GM12878 (cell line): ENCODE measurements around the gene OCIAD2. TPM values are rescaled to one million over a fixed set of nuclear protein-coding genes. Genes with fewer than 3 reads are reported as not detected.

Experiments used
- ATAC-seq: fragments of 200-7000 bp; cut with Tn5 transposase; 3 replicates; pipeline ENCODE4 v1.9.1; 2020; ENCODE audit warnings: mild to moderate bottlenecking, moderate library complexity
- BruUV-seq: library from RNA; stranded (reverse); fragments of 400-500 nt; replicated peaks from 2 replicates; lab custom pipeline; 2021; lab: Mats Ljungman, UMichigan
- CTCF ChIA-PET: fragments of 300-600 bp; sonication (Branson Sonifier 250); formaldehyde crosslinking; extraction: SDS; loops from one replicate; lab custom pipeline; 2021; ENCODE audit warnings: inconsistent platforms; lab: Yijun Ruan, JAX
- POLR2A ChIA-PET: fragments of 350-600 bp; formaldehyde crosslinking; extraction: SDS; loops from one replicate; lab custom pipeline; 2021; ENCODE audit warnings: inconsistent platforms; lab: Charles Lee
- RAD21 ChIA-PET: fragments of 300-600 bp; sonication (Branson Sonifier 250); formaldehyde crosslinking; loops from one replicate; lab custom pipeline; 2023; ENCODE audit warnings: antibody characterized with exemption; ENCODE audit not compliant: unreplicated experiment; lab: Charles Lee
- SMC1A ChIA-PET: fragments of 300-600 bp; sonication (Branson Sonifier 250); formaldehyde crosslinking; loops from one replicate; lab custom pipeline; 2023; ENCODE audit not compliant: unreplicated experiment, uncharacterized antibody; lab: Charles Lee
- DNase-seq: peaks from one replicate; pipeline ENCODE4 v3.0.0-alpha.2; 2011; ENCODE audit warnings: low read depth, low spot score
- FAIRE-seq: peaks from 3 replicates; lab custom pipeline; 2011; peaks lifted over from hg19 to GRCh38; lab: Jason Lieb, UNC
- H2AFZ ChIP-seq: 2 replicates; pipeline ENCODE4 v1.6.0; 2011; ENCODE audit warnings: low read depth, low read length, control low read depth; ENCODE audit not compliant: control insufficient read depth
- H3K27ac ChIP-seq: 2 replicates; pipeline ENCODE4 v1.5.1; 2011; ENCODE audit warnings: control low read depth; ENCODE audit not compliant: control insufficient read depth, insufficient read depth
- H3K27me3 ChIP-seq, 2 experiments: replicated peaks in 1 of 2; 2 replicates each; pipeline versions ENCODE4 v1.6.0 to v1.6.1; 2011; ENCODE audit warnings: low read length in 1 of 2; ENCODE audit not compliant: control insufficient read depth in 2 of 2, insufficient read depth in 2 of 2
- H3K36me3 ChIP-seq, 2 experiments: 2 replicates each; pipeline ENCODE4 v1.5.1; 2011; ENCODE audit warnings: low read length in 1 of 2; ENCODE audit not compliant: control insufficient read depth in 2 of 2, insufficient read depth in 2 of 2
- H3K4me1 ChIP-seq: 2 replicates; pipeline ENCODE4 v1.6.1; 2011; ENCODE audit warnings: mild to moderate bottlenecking, low read length, moderate library complexity, mixed read lengths; ENCODE audit not compliant: control insufficient read depth, insufficient read depth
- H3K4me2 ChIP-seq: 2 replicates; pipeline ENCODE4 v1.6.0; 2011; ENCODE audit warnings: control low read depth; ENCODE audit not compliant: control insufficient read depth, insufficient read depth
- H3K4me3 ChIP-seq: fragments of 200-600 bp; sonication (generic); 2 replicates; pipeline ENCODE4 v1.5.1; 2016
- H3K79me2 ChIP-seq: 2 replicates; pipeline ENCODE4 v1.6.0; 2011; ENCODE audit warnings: low read length; ENCODE audit not compliant: control insufficient read depth, insufficient read depth
- H3K9ac ChIP-seq: 2 replicates; pipeline ENCODE4 v1.8.0; 2011; ENCODE audit warnings: low read length, control low read depth, mixed read lengths; ENCODE audit not compliant: control insufficient read depth, insufficient read depth
- H3K9me3 ChIP-seq: replicated peaks from 3 replicates; pipeline ENCODE4 v1.5.1; 2011; ENCODE audit warnings: mild to moderate bottlenecking, low read length; ENCODE audit not compliant: control insufficient read depth, insufficient read depth
- H4K20me1 ChIP-seq: 2 replicates; pipeline ENCODE4 v1.6.0; 2011; ENCODE audit not compliant: control insufficient read depth, insufficient read depth
- BACH1 ChIP-seq: fragments of 450-650 bp; IDR thresholded peaks from 2 replicates; pipeline ENCODE4 v1.6.1; 2017; ENCODE audit warnings: mild to moderate bottlenecking, borderline replicate concordance
- BMI1 ChIP-seq: fragments of 450-650 bp; IDR thresholded peaks from 2 replicates; pipeline ENCODE4 v1.6.1; 2016; ENCODE audit warnings: mild to moderate bottlenecking, moderate library complexity, borderline replicate concordance
- GATAD2B ChIP-seq: fragments of 450-650 bp; conservative IDR thresholded peaks from 2 replicates; pipeline ENCODE4 v1.6.1; 2017; ENCODE audit warnings: low read depth, mild to moderate bottlenecking, moderate library complexity
- MYB ChIP-seq: fragments of 150-350 bp; IDR thresholded peaks from 2 replicates; pipeline ENCODE4 v1.6.1; 2014; ENCODE audit warnings: mild to moderate bottlenecking, low read depth, low read length, borderline replicate concordance
- POU2F2 ChIP-seq: IDR thresholded peaks from 3 replicates; pipeline ENCODE4 v1.6.1; 2011; ENCODE audit warnings: low read depth, mild to moderate bottlenecking, low read length, borderline replicate concordance
- SMAD1 ChIP-seq: fragments of 450-650 bp; IDR thresholded peaks from 2 replicates; pipeline ENCODE4 v1.6.1; 2018; ENCODE audit warnings: mild to moderate bottlenecking, low read depth; ENCODE audit not compliant: partially characterized antibody
- SMARCA5 ChIP-seq: fragments of 450-650 bp; IDR thresholded peaks from 2 replicates; pipeline ENCODE4 v1.6.1; 2017; ENCODE audit warnings: mild to moderate bottlenecking
- SPI1 ChIP-seq: IDR thresholded peaks from 2 replicates; pipeline ENCODE4 v1.6.1; 2011; ENCODE audit warnings: low read depth, mild to moderate bottlenecking, low read length, moderate library complexity, borderline replicate concordance; ENCODE audit not compliant: insufficient read depth
- SUPT20H ChIP-seq: IDR thresholded peaks from 2 replicates; pipeline ENCODE4 v1.6.1; 2011; ENCODE audit warnings: low read depth, mild to moderate bottlenecking, low read length, moderate library complexity, borderline replicate concordance; ENCODE audit not compliant: control insufficient read depth
- WGBS: methylation state at CpG from one replicate; pipeline ENCODE4 v1.1.6; 2016; ENCODE audit warnings: low lambda C conversion rate; ENCODE audit not compliant: insufficient replicate concordance, insufficient coverage; ENCODE audit errors: missing lambda C conversion rate; 5-methylcytosine and 5-hydroxymethylcytosine counted together
- in situ Hi-C: fragments of 300-500 bp; cut with MboI; formaldehyde crosslinking; loops from 9 replicates; pipeline ENCODE4 v1.14.3; 2018; ENCODE audit warnings: mixed read lengths
- intact Hi-C: fragments of 100-400 bp; cut with micrococcal nuclease; formaldehyde crosslinking; loops from one replicate; pipeline ENCODE4 v1.14.2; 2022; ENCODE audit not compliant: unreplicated experiment
- polyA plus RNA-seq, 11 experiments: library from polyadenylated mRNA; depleted of rRNA in 4 of 11; unstranded in 6 of 11; stranded (reverse) in 5 of 11; fragments of >200 nt; fragmentation: Nextera tagmentation in 4 of 11; fragmentation: Illumina TruSeq in 1 of 11; extraction: Ambion mirVana in 4 of 11; extraction: Trizol in 1 of 11; gene quantifications; 1 replicate in 1 of 11; 2 replicates in 10 of 11; pipeline versions ENCODE4 v1.2.1 to v1.2.3, GENCODE V29; 2011 to 2016; ENCODE audit warnings: inconsistent platforms in 2 of 11, missing spikeins in 2 of 11, low read depth in 1 of 11
- total RNA-seq, 4 experiments: library from RNA; depleted of rRNA in 3 of 4; stranded (reverse); fragments of >200 nt in 3 of 4; fragmentation: Illumina TruSeq in 1 of 4; extraction: Trizol in 1 of 4; gene quantifications; 2 replicates each; pipeline versions ENCODE4 v1.2.1 to v1.2.3, GENCODE V29; 2013 to 2021
- TF ChIP-seq, protein P1 (sequence below): fragments of 450-650 bp; IDR thresholded peaks from 2 replicates; pipeline ENCODE4 v1.6.1; 2017; ENCODE audit warnings: mild to moderate bottlenecking, low read depth, inconsistent platforms; ENCODE audit not compliant: poor library complexity, severe bottlenecking
- TF ChIP-seq, protein P2 (sequence below): fragments of 450-650 bp; IDR thresholded peaks from 2 replicates; pipeline ENCODE4 v1.6.1; 2016; ENCODE audit warnings: mild to moderate bottlenecking, moderate library complexity, borderline replicate concordance
- TF ChIP-seq, protein P3 (sequence below): fragments of 450-650 bp; IDR thresholded peaks from 2 replicates; pipeline ENCODE4 v1.6.1; 2017; ENCODE audit warnings: antibody characterized with exemption, mild to moderate bottlenecking, moderate library complexity

The OCIAD2 gene
- total and polyA plus RNA-seq, 10 of the 15 experiments (the other 5 are each of a cell fraction or from before 2014, with no cell fraction given), result 42.4 to 140 (median 70.0) TPM

DNA sequence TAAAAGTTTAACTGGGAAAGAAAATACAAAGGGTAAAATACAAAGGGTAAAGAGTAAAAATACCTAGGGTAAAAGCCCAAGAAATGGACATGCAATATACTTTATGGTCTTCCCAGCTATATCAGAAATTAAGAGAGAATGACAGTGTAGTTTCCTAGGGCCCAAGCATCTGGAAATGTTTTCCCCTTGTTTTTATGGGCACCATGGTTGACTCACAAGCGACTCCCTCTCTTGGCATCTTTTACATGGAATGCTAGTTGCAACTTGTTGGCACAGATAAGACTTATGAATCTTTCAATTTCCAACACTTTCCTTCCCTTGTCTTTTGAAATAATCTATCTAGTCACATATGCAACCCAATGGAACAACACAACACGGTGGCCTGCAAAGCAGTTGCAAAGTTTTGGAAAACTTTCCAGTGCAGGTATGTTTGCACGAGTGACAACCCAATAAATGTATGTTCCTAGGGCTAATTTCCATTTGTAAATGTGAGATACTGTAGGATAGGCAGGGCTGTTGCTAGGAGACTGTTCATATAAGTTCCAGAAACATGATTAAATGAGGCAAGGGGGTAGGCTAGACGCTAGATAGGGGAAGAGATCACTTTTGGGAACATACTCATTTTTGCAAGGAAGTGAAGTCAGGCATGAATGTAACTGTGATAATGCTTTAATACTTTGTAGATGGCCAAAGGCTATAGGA, 43.1 kb upstream of the OCIAD2 start:
- Histone ChIP-seq H3K9me3 (no peaks in the 10 kb centered on the region; the same call in 2 of the 3 replicates), H3K27me3 (peaks cover 0 to 3% of the 10 kb centered on the region in 2 experiments; a peak in 1 of 4 replicates), H3K79me2 (no peaks in the 10 kb centered on the region), H3K4me3 (no peak overlapping the region), H3K9ac (no peak overlapping the region), H3K4me1 (no peaks in the 10 kb centered on the region), H3K4me2 (no peak overlapping the region), H3K27ac (no peak overlapping the region), H2AFZ (no peak overlapping the region), H3K36me3 (no peaks in the 10 kb centered on the region), H4K20me1 (no peaks in the 10 kb centered on the region)
- POLR2A ChIA-PET, result interaction anchor here (0.5 kb wide), 1 partner anchor 497 kb away, joined by 3 read pairs; no protein-coding TSS in a partner anchor
- WGBS, result 33% methylated on average over 4 of the region's 4 CpGs
- RAD21 ChIA-PET, result no interaction called here
- CTCF ChIA-PET, result interaction anchor here (1.0 to 1.3 kb wide), 2 partner anchors 9 to 13 kb away, joined by 3 read pairs; no protein-coding TSS in a partner anchor
- intact Hi-C loops, result no loop called here
- BruUV-seq, result no TSS peak
- SMC1A ChIA-PET, result no interaction called here
- in situ Hi-C loops, result no loop called here
- FAIRE-seq (no peak), DNase-seq (no peak), ATAC-seq (no peak)
- TF ChIP-seq, protein P1, sequence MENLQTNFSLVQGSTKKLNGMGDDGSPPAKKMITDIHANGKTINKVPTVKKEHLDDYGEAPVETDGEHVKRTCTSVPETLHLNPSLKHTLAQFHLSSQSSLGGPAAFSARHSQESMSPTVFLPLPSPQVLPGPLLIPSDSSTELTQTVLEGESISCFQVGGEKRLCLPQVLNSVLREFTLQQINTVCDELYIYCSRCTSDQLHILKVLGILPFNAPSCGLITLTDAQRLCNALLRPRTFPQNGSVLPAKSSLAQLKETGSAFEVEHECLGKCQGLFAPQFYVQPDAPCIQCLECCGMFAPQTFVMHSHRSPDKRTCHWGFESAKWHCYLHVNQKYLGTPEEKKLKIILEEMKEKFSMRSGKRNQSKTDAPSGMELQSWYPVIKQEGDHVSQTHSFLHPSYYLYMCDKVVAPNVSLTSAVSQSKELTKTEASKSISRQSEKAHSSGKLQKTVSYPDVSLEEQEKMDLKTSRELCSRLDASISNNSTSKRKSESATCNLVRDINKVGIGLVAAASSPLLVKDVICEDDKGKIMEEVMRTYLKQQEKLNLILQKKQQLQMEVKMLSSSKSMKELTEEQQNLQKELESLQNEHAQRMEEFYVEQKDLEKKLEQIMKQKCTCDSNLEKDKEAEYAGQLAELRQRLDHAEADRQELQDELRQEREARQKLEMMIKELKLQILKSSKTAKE, result no peak
- TF ChIP-seq MYB (no peak), BMI1 (no peak), SUPT20H (no peak), GATAD2B (no peak), BACH1 (no peak), SMARCA5 (no peak), POU2F2 (no peak), SMAD1 (no peak), SPI1 (no peak)
- TF ChIP-seq, protein P2, sequence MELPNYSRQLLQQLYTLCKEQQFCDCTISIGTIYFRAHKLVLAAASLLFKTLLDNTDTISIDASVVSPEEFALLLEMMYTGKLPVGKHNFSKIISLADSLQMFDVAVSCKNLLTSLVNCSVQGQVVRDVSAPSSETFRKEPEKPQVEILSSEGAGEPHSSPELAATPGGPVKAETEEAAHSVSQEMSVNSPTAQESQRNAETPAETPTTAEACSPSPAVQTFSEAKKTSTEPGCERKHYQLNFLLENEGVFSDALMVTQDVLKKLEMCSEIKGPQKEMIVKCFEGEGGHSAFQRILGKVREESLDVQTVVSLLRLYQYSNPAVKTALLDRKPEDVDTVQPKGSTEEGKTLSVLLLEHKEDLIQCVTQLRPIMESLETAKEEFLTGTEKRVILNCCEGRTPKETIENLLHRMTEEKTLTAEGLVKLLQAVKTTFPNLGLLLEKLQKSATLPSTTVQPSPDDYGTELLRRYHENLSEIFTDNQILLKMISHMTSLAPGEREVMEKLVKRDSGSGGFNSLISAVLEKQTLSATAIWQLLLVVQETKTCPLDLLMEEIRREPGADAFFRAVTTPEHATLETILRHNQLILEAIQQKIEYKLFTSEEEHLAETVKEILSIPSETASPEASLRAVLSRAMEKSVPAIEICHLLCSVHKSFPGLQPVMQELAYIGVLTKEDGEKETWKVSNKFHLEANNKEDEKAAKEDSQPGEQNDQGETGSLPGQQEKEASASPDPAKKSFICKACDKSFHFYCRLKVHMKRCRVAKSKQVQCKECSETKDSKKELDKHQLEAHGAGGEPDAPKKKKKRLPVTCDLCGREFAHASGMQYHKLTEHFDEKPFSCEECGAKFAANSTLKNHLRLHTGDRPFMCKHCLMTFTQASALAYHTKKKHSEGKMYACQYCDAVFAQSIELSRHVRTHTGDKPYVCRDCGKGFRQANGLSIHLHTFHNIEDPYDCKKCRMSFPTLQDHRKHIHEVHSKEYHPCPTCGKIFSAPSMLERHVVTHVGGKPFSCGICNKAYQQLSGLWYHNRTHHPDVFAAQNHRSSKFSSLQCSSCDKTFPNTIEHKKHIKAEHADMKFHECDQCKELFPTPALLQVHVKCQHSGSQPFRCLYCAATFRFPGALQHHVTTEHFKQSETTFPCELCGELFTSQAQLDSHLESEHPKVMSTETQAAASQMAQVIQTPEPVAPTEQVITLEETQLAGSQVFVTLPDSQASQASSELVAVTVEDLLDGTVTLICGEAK, result no peak
- TF ChIP-seq, protein P3, sequence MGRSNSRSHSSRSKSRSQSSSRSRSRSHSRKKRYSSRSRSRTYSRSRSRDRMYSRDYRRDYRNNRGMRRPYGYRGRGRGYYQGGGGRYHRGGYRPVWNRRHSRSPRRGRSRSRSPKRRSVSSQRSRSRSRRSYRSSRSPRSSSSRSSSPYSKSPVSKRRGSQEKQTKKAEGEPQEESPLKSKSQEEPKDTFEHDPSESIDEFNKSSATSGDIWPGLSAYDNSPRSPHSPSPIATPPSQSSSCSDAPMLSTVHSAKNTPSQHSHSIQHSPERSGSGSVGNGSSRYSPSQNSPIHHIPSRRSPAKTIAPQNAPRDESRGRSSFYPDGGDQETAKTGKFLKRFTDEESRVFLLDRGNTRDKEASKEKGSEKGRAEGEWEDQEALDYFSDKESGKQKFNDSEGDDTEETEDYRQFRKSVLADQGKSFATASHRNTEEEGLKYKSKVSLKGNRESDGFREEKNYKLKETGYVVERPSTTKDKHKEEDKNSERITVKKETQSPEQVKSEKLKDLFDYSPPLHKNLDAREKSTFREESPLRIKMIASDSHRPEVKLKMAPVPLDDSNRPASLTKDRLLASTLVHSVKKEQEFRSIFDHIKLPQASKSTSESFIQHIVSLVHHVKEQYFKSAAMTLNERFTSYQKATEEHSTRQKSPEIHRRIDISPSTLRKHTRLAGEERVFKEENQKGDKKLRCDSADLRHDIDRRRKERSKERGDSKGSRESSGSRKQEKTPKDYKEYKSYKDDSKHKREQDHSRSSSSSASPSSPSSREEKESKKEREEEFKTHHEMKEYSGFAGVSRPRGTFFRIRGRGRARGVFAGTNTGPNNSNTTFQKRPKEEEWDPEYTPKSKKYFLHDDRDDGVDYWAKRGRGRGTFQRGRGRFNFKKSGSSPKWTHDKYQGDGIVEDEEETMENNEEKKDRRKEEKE, result no peak
